HG02840 (cell line): Measurements from ENCODE around the gene RPP25.
A peak's percentile ranks its signal among the peaks of the same experiment; 100 is the strongest.

Source experiments
- ATAC-seq: cut with Tn5 transposase; IDR thresholded peaks from one replicate; pipeline ENCODE4 v1.9.1; 2021; ENCODE audit warnings: mild to moderate bottlenecking, moderate library complexity, moderate number of reproducible peaks; ENCODE audit not compliant: unreplicated experiment, low FRiP score

The RPP25 gene

DNA sequence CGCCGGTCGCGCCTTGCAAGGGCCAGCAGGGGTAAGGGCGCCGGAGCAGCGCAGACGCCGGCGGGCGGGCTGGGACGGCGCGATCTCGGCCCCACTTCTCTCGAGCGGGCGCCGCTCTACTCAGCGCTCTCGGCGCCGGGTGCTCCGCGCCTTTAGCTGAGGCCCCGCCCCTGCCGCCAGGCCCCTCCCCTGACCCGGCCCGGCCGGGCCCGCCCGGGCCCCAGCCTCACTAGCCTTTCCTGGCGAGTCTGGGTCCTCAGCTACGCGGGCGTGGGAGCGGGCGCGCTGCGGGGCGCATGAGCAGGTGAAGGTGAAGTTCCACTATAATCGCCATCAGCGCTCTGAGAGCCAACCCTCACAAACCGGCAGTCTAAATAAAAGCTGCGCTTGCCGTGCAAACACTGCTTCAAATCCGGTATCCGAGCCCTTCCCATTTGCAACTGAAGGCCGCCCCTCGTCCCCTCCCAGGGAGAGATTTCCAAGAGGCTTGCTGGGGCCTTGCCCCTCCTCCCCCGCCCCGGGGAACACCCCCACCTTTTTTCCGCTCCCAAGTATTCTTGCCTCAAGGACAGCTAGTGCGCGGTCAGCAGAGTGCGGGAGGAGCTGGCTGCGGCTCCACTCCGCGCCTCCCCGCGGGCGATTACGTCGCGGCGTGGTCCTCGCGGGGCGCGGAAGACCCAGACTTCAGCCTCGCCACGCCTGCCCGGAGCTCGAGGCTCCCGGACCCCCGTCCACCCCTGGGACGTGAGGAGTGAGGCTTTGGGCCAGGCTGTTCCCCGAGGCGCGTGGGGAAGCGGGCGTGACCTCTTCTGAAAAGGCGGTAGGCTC is at the start of gene RPP25:
TSS of gene RPP25 (minus strand) at position 125 of the 828 bp plus-strand sequence. CDS start 189 bp downstream, outside the sequence.
- peak; percentile 72 for ATAC-seq

GRCh38 chr15:75002398-75002797 is 45.8 kb upstream of the RPP25 start:
- ATAC-seq, result no peak

GRCh38 chr15:75001310-75001709 is 44.7 kb upstream of the RPP25 start:
- no peak for ATAC-seq

- ATAC-seq, result no peak
Observed at GRCh38 chr15:74997543-74997942, 41.0 kb upstream of the RPP25 start.

DNA sequence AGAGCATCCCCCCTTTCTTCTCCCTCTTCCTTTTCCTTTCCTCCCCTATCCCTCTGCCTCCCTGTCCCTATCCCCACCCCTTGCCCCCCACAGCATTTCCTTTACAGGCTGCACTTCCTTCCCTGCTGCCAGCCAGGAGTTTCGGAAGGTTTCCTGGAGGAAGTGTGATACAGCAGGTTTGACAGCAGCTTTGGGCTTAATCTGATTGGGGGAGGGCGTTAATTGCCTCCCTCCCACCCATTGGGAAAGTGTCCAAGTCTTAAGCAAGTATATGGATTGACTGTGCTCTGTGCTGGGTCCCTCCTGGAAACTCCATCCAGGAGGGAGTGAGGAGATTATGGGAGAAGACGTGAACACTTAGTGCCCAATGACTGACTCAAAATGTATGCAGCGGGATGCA is 40.6 kb upstream of the RPP25 start:
- no peak for ATAC-seq

- ATAC-seq, result no peak
Observed at GRCh38 chr15:74995779-74996765, 39.5 kb upstream of the RPP25 start.

- peak; percentile 75 for ATAC-seq
Observed at GRCh38 chr15:74995182-74995778, 38.7 kb upstream of the RPP25 start, which contains the start of gene SCAMP5. Gene SCAMP5, plus strand, starts transcription at chr15:74995563. Its CDS starts 16,277 bp downstream, at chr15:75011840.

DNA sequence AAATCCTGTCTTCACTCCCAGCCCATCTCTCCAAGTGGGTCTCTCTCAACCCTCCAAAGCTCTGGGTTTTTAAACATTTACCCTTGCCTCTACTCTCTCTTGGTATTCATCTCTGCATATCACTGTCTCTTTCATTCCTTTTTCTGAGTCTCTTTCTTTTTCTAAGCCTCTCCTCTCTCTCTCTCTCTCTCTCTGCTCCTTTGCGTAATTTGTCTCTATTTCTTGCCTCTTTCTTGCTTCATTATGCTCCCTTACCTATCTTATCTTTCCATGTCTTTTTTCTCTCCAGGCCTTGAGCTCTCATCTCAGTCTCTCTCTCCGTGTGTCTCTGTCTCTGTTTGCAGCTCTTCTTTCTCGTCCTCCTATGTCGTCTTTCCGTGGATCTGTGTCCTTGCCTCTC is 38.1 kb upstream of the RPP25 start:
- no peak for ATAC-seq

GRCh38 chr15:74994236-74994635 is 37.7 kb upstream of the RPP25 start:
- no peak for ATAC-seq

GRCh38 chr15:74992619-74993018 is 36.0 kb upstream of the RPP25 start:
- no peak for ATAC-seq

- ATAC-seq, result no peak
Observed at GRCh38 chr15:74989527-74989926, 33.0 kb upstream of the RPP25 start.

GRCh38 chr15:74988007-74988800 is 31.6 kb upstream of the RPP25 start:
- ATAC-seq, result no peak

DNA sequence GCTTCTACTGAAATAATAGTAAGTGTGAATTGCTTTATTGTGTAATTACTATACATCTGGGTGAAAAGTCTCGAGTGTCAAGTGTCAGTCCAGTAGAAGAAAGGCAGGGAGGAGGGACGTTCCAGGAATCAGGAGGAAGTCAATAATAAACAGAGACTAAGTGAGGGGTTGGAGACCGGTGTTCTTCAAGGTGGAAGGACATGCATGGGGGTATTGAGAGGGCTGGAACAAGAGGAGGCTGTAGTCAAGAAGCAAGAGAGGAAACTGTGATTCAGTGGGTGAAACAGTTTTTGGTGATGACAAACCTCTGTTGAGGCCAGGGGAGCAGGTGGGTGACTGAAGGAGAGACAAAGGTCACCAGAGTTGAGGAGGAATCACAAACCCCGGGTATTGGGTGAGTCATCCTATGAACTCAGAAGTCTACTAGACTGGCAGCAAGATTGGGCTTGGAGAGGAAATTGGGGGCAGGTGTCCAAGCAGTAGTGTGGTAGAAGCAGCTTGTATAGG is 27.2 kb upstream of the RPP25 start:
- ATAC-seq, result no peak

- ATAC-seq, result no peak
Observed at GRCh38 chr15:74982183-74982582, 25.6 kb upstream of the RPP25 start.

DNA sequence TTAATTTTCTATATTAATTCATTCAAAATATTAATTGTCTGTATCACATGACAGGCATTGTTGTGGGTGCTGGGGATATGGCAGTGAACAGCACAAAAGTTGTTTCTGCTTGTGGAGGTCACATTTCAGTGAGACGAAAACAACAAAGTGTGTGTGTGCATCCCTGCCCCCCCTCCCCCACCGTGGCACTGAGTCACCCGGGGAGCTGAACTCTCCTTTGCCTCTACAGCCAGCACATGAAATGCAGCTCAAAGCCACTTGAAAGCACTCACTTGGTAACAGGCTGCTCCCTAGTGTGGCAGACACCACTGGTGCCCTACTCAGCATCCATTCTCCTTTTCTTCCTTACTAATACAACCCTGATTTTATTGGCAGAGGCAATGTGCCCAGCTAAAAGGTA is 21.9 kb upstream of the RPP25 start:
- ATAC-seq, result no peak

DNA sequence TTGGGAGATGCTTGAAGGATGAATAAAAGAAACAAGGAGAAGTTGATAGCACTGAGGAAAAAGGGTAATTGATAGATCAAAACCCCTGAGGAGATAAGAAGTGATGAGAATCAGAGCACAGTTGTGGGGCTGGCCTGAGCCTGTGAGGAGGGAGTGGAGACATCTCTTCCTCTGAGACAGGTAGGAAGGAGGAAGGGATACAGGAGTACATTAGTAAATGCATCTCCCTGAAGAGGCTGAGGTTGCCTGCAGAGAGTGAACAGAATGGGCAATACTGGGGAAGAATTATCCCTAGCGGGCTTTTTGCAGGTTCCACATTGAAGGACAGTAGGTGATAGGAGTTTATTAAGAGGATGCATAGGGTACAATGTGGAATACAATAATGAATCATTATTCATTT is 21.5 kb upstream of the RPP25 start:
- no peak for ATAC-seq

DNA sequence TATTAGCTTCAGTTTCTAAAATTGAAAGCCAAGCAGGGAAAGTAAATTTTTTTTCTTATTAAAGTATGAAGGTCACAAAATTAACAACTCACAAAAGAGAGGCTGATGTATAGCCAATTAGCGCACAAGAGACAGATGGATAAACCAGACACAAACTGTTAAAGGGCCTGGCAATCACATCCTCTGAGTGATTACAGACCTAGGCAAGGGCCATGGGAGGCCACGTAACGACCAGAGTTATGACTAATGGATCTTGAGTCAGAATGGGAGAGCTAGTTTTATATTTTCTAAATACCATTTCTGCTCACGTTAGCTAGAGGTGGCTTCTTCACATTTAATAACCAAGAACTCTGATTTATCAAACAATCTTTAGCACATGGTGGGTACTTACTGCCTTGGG is 21.0 kb upstream of the RPP25 start:
- ATAC-seq, result no peak

- ATAC-seq, result no peak
Observed at GRCh38 chr15:74976159-74976558, 19.6 kb upstream of the RPP25 start.

- ATAC-seq, result no peak
Observed at GRCh38 chr15:74967670-74968069, 11.1 kb upstream of the RPP25 start.

GRCh38 chr15:74964794-74965193 is 8.2 kb upstream of the RPP25 start:
- ATAC-seq, result no peak
